ENCODE data around the gene OR4F6. TPM values are rescaled to one million over a fixed set of nuclear protein-coding genes. Genes with fewer than 3 reads are reported as not detected.

The OR4F6 gene
- total RNA-seq, 1 experiment from 2014 or later, result not detected

GRCh38 chr15:101844916-101845315 is 41.6 kb downstream of the OR4F6 start:
- no peaks in the 10 kb centered on the region for H3K9me3 Mint-ChIP-seq
- H3K36me3 Mint-ChIP-seq, result no peaks in the 10 kb centered on the region
- H3K4me1 Mint-ChIP-seq, result peaks cover 5% of the 10 kb centered on the region; the same call in 1 of the 2 replicates
- POLR2A ChIA-PET, result no interaction called here
- no peaks in the 10 kb centered on the region for H3K27me3 Mint-ChIP-seq (ENCODE audit: low read depth)
- CTCF ChIA-PET, result no interaction called here
- TF ChIP-seq ZBTB21 (CRISPR knock-in tag; IDR thresholded peaks at IDR 0.05; ENCODE audit: borderline replicate concordance) (no peak), ZNF263 (CRISPR knock-in tag; IDR thresholded peaks at IDR 0.05; ENCODE audit: low read depth) (no peak), KAT7 (CRISPR knock-in tag; IDR thresholded peaks at IDR 0.05; ENCODE audit: borderline replicate concordance) (no peak), PRRX2 (CRISPR knock-in tag; IDR thresholded peaks at IDR 0.05) (no peak), CREM (CRISPR knock-in tag; IDR thresholded peaks at IDR 0.05) (no peak)
- TF ChIP-seq, protein P1, sequence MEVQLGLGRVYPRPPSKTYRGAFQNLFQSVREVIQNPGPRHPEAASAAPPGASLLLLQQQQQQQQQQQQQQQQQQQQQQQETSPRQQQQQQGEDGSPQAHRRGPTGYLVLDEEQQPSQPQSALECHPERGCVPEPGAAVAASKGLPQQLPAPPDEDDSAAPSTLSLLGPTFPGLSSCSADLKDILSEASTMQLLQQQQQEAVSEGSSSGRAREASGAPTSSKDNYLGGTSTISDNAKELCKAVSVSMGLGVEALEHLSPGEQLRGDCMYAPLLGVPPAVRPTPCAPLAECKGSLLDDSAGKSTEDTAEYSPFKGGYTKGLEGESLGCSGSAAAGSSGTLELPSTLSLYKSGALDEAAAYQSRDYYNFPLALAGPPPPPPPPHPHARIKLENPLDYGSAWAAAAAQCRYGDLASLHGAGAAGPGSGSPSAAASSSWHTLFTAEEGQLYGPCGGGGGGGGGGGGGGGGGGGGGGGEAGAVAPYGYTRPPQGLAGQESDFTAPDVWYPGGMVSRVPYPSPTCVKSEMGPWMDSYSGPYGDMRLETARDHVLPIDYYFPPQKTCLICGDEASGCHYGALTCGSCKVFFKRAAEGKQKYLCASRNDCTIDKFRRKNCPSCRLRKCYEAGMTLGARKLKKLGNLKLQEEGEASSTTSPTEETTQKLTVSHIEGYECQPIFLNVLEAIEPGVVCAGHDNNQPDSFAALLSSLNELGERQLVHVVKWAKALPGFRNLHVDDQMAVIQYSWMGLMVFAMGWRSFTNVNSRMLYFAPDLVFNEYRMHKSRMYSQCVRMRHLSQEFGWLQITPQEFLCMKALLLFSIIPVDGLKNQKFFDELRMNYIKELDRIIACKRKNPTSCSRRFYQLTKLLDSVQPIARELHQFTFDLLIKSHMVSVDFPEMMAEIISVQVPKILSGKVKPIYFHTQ (CRISPR knock-in tag; IDR thresholded peaks at IDR 0.05), result no peak
- H3K4me3 Mint-ChIP-seq, result no peak overlapping the region
- no peak for DNase-seq (ENCODE audit: low spot score)
- H3K27ac Mint-ChIP-seq, result no peak overlapping the region
- ATAC-seq, result no peak

GRCh38 chr15:101852356-101852755 is 49.0 kb downstream of the OR4F6 start:
- POLR2A ChIA-PET, result no interaction called here
- ATAC-seq, result no peak
- no peaks in the 10 kb centered on the region for H3K36me3 Mint-ChIP-seq

More at GRCh38 chr15:101852356-101852755, 49.0 kb downstream of the OR4F6 start:
- H3K9me3 Mint-ChIP-seq, result no peaks in the 10 kb centered on the region
- H3K4me1 Mint-ChIP-seq, result no peaks in the 10 kb centered on the region
- no peak overlapping the region for H3K4me3 Mint-ChIP-seq
- TF ChIP-seq NFYB (CRISPR knock-in tag; conservative IDR thresholded peaks at IDR 0.05; ENCODE audit: low read depth), result no peak
- CTCF ChIA-PET, result no interaction called here
- H3K27ac Mint-ChIP-seq, result no peak overlapping the region
- no peaks in the 10 kb centered on the region for H3K27me3 Mint-ChIP-seq (ENCODE audit: low read depth)
- no peak for DNase-seq (ENCODE audit: low spot score)

Other genes starting within 250 kb of the OR4F6 start
- gene TM2D3, start 151.1 kb upstream of the OR4F6 start, total RNA-seq (2021), result 22.4 to 23.5 TPM (median 23.1 TPM) in 3 replicates
- 9.5 to 10.6 TPM (median 10.4 TPM) in 3 replicates for gene TARS3, start 79.0 kb upstream of the OR4F6 start, total RNA-seq (2021)
- not detected in 3 replicates for gene OR4F15, start 8.7 kb downstream of the OR4F6 start, total RNA-seq (2021)